Neural cell (in vitro differentiated cells): ENCODE results near the gene POLR2C. TPM values are rescaled to one million over a fixed set of nuclear protein-coding genes. Genes with fewer than 3 reads are reported as not detected.

Experiments used
- H2AFZ ChIP-seq: fragments of 200-600, 300-800 bp; sonication (generic), shearing (Covaris generic); 2 replicates; pipeline ENCODE4 v1.6.0; 2014; ENCODE audit warnings: low read depth, mild to moderate bottlenecking, antibody characterized with exemption, low read length, moderate library complexity
- H3F3A ChIP-seq: fragments of 200-600 bp; shearing (Covaris generic); 2 replicates; pipeline ENCODE4 v1.6.1; 2016; ENCODE audit warnings: mild to moderate bottlenecking, moderate library complexity, mixed read lengths, antibody characterized with exemption, low read length; ENCODE audit not compliant: insufficient read depth, poor library complexity, severe bottlenecking
- H3K27ac ChIP-seq: fragments of 200-600, 300-800 bp; sonication (generic), shearing (Covaris generic); 2 replicates; pipeline ENCODE4 v1.5.1; 2014; ENCODE audit warnings: mild to moderate bottlenecking, low read length, moderate library complexity
- H3K27me3 ChIP-seq: fragments of 300-800, 200-600 bp; sonication (generic), shearing (Covaris generic); 2 replicates; pipeline ENCODE4 v1.6.0; 2014; ENCODE audit warnings: mild to moderate bottlenecking, low read depth, low read length, moderate library complexity; ENCODE audit not compliant: insufficient read depth
- H3K36me3 ChIP-seq: fragments of 300-800, 200-600 bp; sonication (generic), shearing (Covaris generic); 2 replicates; pipeline ENCODE4 v1.5.1; 2014; ENCODE audit warnings: mild to moderate bottlenecking, antibody characterized with exemption, low read length, moderate library complexity; ENCODE audit not compliant: insufficient read depth
- H3K4me2 ChIP-seq: fragments of 300-800, 200-600 bp; sonication (generic), shearing (Covaris generic); 2 replicates; pipeline ENCODE4 v1.6.0; 2014; ENCODE audit warnings: mild to moderate bottlenecking, low read length
- H3K4me3 ChIP-seq: fragments of 300-800, 200-600 bp; sonication (generic), shearing (Covaris generic); 2 replicates; pipeline ENCODE4 v1.5.1; 2014; ENCODE audit warnings: mild to moderate bottlenecking, low read length, moderate library complexity
- H3K79me2 ChIP-seq: fragments of 200-600 bp; shearing (Covaris generic); replicated peaks from 2 replicates; pipeline ENCODE4 v1.6.0; 2014; ENCODE audit warnings: mild to moderate bottlenecking, low read length, moderate library complexity; ENCODE audit not compliant: insufficient read depth
- H3K9ac ChIP-seq: fragments of 300-800, 200-600 bp; sonication (generic), shearing (Covaris generic); 2 replicates; pipeline ENCODE4 v1.6.1; 2016; ENCODE audit warnings: mild to moderate bottlenecking, low read length, mixed read lengths
- H3K9me2 ChIP-seq: fragments of 200-600 bp; shearing (Covaris generic); 2 replicates; pipeline ENCODE4 v1.6.1; 2016; ENCODE audit warnings: mild to moderate bottlenecking, low read length, mixed read lengths; ENCODE audit not compliant: insufficient read depth
- H3K9me3 ChIP-seq: fragments of 200-600, 300-800 bp; sonication (generic), shearing (Covaris generic); 2 replicates; pipeline ENCODE4 v1.6.1; 2016; ENCODE audit warnings: mild to moderate bottlenecking, mixed run types, low read length, moderate library complexity, mixed read lengths
- H4K20me1 ChIP-seq: fragments of 200-600 bp; shearing (Covaris generic); 2 replicates; pipeline ENCODE4 v1.6.1; 2016; ENCODE audit warnings: mild to moderate bottlenecking, mixed run types; ENCODE audit not compliant: insufficient read depth
- EP300 ChIP-seq: fragments of 450-650 bp; conservative IDR thresholded peaks from 2 replicates; pipeline ENCODE4 v1.6.1; 2014; ENCODE audit warnings: antibody characterized with exemption, mild to moderate bottlenecking, moderate library complexity; ENCODE audit not compliant: poor library complexity, severe bottlenecking
- EZH2 ChIP-seq: fragments of 200-600, 300-800 bp; shearing (Covaris generic), sonication (generic); IDR thresholded peaks from 2 replicates; pipeline ENCODE4 v1.6.1; 2014; ENCODE audit warnings: antibody characterized with exemption, low read length, borderline replicate concordance, mild to moderate bottlenecking; ENCODE audit not compliant: insufficient read depth, poor library complexity, severe bottlenecking
- MXI1 ChIP-seq: fragments of 450-650 bp; conservative IDR thresholded peaks from 2 replicates; pipeline ENCODE4 v1.6.1; 2014; ENCODE audit warnings: antibody characterized with exemption, mild to moderate bottlenecking; ENCODE audit not compliant: poor library complexity, severe bottlenecking
- POLR2AphosphoS5 ChIP-seq: IDR thresholded peaks from 2 replicates; pipeline ENCODE4 v1.6.1; 2012
- RAD21 ChIP-seq: fragments of 450-650 bp; conservative IDR thresholded peaks from 2 replicates; pipeline ENCODE4 v1.6.1; 2014; ENCODE audit warnings: antibody characterized with exemption, mild to moderate bottlenecking, moderate library complexity
- SMC3 ChIP-seq: fragments of 450-650 bp; conservative IDR thresholded peaks from 2 replicates; pipeline ENCODE4 v1.6.1; 2014; ENCODE audit warnings: antibody characterized with exemption, mild to moderate bottlenecking, moderate library complexity; ENCODE audit not compliant: poor library complexity
- TAF1 ChIP-seq: IDR thresholded peaks from 2 replicates; pipeline ENCODE4 v1.6.1; 2012; ENCODE audit warnings: low read depth
- polyA plus RNA-seq: library from polyadenylated mRNA; depleted of rRNA; stranded (reverse); fragments of >200 nt; gene quantifications from 2 replicates; pipeline ENCODE4 v1.2.3, GENCODE V29; 2014
- TF ChIP-seq, protein P1 (sequence below): IDR thresholded peaks from 2 replicates; pipeline ENCODE4 v1.6.1; 2012; ENCODE audit warnings: borderline replicate concordance
- TF ChIP-seq, protein P2 (sequence below): fragments of 450-650 bp; IDR thresholded peaks from 2 replicates; pipeline ENCODE4 v1.5.1; 2014; ENCODE audit warnings: antibody characterized with exemption, mild to moderate bottlenecking, moderate library complexity; ENCODE audit not compliant: poor library complexity, severe bottlenecking

POLR2C gene
- polyA plus RNA-seq, 1 donor from 2014 or later: 109 TPM

DNA sequence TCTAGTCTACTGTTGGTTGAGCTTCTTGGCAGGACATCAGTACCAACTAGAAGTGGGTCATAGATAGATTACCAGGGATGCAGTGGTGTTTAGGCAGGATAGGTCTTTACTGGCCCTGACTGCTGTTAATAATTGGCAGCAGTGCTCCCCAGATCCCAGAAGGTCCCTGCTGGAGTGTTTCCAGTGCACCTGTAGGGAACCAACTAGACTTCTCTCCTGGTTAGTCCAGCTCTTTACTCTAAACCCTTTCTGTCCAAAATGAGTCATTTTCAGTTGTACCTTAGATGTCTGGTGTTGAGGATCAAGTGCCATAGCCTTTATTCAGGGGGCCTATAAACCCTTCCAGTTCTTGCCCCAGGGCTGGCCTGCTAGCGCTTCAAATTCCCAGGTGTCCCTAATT is 8.7 kb downstream of the POLR2C start:
- Histone ChIP-seq H3K4me3 (no peak overlapping the region), H3K9me3 (no peaks in the 10 kb centered on the region), H3K27me3 (no peaks in the 10 kb centered on the region), H3K79me2 (no peaks in the 10 kb centered on the region), H3K27ac (no peak overlapping the region), H3K36me3 (no peaks in the 10 kb centered on the region), H3K4me2 (no peak overlapping the region), H2AFZ (no peak overlapping the region), H4K20me1 (no peaks in the 10 kb centered on the region), H3K9me2 (no peaks in the 10 kb centered on the region), H3K9ac (no peak overlapping the region), H3F3A (no peaks in the 10 kb centered on the region)
- TF ChIP-seq MXI1 (no peak), RAD21 (no peak), SMC3 (no peak), POLR2AphosphoS5 (no peak), TAF1 (no peak), EZH2 (no peak), EP300 (no peak)
- TF ChIP-seq, protein P1, sequence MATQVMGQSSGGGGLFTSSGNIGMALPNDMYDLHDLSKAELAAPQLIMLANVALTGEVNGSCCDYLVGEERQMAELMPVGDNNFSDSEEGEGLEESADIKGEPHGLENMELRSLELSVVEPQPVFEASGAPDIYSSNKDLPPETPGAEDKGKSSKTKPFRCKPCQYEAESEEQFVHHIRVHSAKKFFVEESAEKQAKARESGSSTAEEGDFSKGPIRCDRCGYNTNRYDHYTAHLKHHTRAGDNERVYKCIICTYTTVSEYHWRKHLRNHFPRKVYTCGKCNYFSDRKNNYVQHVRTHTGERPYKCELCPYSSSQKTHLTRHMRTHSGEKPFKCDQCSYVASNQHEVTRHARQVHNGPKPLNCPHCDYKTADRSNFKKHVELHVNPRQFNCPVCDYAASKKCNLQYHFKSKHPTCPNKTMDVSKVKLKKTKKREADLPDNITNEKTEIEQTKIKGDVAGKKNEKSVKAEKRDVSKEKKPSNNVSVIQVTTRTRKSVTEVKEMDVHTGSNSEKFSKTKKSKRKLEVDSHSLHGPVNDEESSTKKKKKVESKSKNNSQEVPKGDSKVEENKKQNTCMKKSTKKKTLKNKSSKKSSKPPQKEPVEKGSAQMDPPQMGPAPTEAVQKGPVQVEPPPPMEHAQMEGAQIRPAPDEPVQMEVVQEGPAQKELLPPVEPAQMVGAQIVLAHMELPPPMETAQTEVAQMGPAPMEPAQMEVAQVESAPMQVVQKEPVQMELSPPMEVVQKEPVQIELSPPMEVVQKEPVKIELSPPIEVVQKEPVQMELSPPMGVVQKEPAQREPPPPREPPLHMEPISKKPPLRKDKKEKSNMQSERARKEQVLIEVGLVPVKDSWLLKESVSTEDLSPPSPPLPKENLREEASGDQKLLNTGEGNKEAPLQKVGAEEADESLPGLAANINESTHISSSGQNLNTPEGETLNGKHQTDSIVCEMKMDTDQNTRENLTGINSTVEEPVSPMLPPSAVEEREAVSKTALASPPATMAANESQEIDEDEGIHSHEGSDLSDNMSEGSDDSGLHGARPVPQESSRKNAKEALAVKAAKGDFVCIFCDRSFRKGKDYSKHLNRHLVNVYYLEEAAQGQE: no peak
- TF ChIP-seq, protein P2, sequence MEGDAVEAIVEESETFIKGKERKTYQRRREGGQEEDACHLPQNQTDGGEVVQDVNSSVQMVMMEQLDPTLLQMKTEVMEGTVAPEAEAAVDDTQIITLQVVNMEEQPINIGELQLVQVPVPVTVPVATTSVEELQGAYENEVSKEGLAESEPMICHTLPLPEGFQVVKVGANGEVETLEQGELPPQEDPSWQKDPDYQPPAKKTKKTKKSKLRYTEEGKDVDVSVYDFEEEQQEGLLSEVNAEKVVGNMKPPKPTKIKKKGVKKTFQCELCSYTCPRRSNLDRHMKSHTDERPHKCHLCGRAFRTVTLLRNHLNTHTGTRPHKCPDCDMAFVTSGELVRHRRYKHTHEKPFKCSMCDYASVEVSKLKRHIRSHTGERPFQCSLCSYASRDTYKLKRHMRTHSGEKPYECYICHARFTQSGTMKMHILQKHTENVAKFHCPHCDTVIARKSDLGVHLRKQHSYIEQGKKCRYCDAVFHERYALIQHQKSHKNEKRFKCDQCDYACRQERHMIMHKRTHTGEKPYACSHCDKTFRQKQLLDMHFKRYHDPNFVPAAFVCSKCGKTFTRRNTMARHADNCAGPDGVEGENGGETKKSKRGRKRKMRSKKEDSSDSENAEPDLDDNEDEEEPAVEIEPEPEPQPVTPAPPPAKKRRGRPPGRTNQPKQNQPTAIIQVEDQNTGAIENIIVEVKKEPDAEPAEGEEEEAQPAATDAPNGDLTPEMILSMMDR: no peak

DNA sequence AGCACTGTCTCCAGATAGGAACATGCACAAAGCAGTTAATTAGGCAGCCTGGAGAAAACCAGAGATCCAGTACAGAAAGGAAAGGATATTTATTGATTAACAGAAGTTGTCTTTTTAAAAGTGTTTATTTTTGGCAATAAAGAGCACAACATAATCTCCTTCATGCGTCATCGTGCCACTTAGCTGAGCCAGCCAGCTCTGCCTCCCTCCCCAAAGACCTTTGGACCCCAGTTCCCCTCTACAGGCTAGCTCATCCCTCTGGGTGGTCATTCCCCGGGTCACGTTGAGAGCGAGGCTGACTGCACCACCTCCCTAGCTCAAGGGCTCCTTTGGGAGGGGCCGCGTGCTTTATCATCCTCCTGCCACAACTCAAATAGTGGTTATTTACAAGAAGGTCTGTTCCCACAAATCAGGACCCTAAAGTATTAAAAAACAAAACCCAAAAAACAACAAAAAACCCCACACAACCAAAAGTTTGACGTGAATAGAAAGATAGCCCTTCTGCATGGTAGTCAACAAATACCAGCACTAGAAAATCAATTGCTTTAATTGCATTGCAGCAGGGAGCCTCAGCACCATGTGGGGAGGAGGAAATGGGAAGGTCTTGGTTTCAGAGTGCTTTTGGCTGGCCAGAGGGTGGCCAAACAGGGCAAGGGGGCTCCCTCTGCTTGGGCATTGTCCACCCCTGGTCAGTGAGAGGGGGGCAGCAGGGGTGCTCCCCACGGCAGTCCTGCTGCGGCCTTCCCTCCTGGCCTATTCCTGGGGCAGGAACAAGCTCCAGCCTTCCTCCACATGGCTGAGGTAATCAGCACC is 9.6 kb downstream of the POLR2C start:
- H2AFZ ChIP-seq: no peak overlapping the region
- H3F3A ChIP-seq: no peaks in the 10 kb centered on the region
- H3K27ac ChIP-seq: no peak overlapping the region
- no peak overlapping the region for H3K4me2 ChIP-seq
- H3K9ac ChIP-seq: no peak overlapping the region
- no peaks in the 10 kb centered on the region for H3K9me3 ChIP-seq
- peaks cover 8% of the 10 kb centered on the region for H3K79me2 ChIP-seq
- H3K36me3 ChIP-seq: no peaks in the 10 kb centered on the region
- H3K9me2 ChIP-seq: no peaks in the 10 kb centered on the region
- H3K27me3 ChIP-seq: no peaks in the 10 kb centered on the region
- TF ChIP-seq MXI1 (no peak), TAF1 (no peak), POLR2AphosphoS5 (no peak), EP300 (no peak), SMC3 (no peak), EZH2 (no peak), RAD21 (no peak)
- TF ChIP-seq, protein P2: no peak
- TF ChIP-seq, protein P1: no peak
- no peak overlapping the region for H3K4me3 ChIP-seq
- peaks cover 4% of the 10 kb centered on the region for H4K20me1 ChIP-seq
